Measurements from ENCODE around the gene MAPK12. TPM values are rescaled to one million over a fixed set of nuclear protein-coding genes. Genes with fewer than 3 reads are reported as not detected.

Gene MAPK12
- total RNA-seq, 2 donors from 2014 or later: 3.9 to 4.6 TPM

DNA sequence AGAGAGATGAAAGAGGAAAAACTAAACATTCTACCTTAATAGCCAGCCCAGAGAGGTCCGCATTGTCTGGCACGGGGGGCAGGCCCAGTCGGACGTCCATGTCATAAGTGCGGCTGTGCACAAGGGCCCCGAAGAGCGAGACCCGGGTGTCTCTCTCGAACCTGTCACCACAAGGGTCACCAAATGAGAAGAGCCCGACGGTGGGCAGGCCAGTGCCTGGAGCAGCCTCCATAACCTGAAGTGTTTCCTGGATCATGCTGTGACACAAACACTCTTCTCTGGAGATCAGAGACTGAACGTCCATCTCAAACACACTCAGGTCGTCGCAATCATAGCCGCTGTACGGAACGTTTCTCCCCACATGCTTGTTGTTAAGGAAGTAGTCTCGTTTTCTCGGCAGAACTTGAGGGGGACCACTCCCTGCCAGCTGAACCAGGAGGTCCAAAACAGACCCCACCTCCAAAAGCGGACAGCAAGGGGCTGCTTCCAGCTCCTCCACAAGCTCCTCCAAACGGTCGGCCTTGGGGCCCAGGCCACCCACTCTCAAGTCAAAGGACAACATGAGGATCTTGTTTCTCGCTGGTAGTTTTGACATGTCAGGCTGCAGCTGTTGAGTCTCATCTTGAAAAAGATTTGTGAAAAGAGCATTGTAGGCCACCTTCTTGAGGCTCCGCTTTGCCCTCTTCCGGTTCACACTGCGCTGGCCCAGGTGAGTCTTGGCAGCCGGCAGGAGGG, 17.6 kb downstream of the MAPK12 start:
- DNase-seq (no peak), ATAC-seq (peak; percentile 24)
- TF ChIP-seq, protein P1, sequence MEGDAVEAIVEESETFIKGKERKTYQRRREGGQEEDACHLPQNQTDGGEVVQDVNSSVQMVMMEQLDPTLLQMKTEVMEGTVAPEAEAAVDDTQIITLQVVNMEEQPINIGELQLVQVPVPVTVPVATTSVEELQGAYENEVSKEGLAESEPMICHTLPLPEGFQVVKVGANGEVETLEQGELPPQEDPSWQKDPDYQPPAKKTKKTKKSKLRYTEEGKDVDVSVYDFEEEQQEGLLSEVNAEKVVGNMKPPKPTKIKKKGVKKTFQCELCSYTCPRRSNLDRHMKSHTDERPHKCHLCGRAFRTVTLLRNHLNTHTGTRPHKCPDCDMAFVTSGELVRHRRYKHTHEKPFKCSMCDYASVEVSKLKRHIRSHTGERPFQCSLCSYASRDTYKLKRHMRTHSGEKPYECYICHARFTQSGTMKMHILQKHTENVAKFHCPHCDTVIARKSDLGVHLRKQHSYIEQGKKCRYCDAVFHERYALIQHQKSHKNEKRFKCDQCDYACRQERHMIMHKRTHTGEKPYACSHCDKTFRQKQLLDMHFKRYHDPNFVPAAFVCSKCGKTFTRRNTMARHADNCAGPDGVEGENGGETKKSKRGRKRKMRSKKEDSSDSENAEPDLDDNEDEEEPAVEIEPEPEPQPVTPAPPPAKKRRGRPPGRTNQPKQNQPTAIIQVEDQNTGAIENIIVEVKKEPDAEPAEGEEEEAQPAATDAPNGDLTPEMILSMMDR (IDR thresholded peaks at IDR 0.05): no peak
- no peak for TF ChIP-seq POLR2A (IDR thresholded peaks at IDR 0.05)
- 11 to 12% methylated on average over 19 to 27 of the region's 27 CpGs for WGBS, 2 donors
- peak overlapping the region; percentile 39 to 93 for H3K4me3 ChIP-seq
- H3K36me3 ChIP-seq (replicated peaks in 1 of 2; ENCODE audit: insufficient read depth in 1 of 2, low read depth in 2 of 2): no peaks in the 10 kb centered on the region
- no peaks in the 10 kb centered on the region for H3K9me3 ChIP-seq
- H3K4me1 ChIP-seq: peaks cover 39% of the 10 kb centered on the region
- H3K27me3 ChIP-seq: no peaks in the 10 kb centered on the region
- intact Hi-C loops (cut with DNase I): loop anchor here (10.0 kb wide), 1 partner anchor 261 kb away; the partner anchor contains the start of genes LMF2 and NCAPH2
- H3K27ac ChIP-seq: peak overlapping the region in 3 of 4 donors; percentile 75 to 97 (median 96)

DNA sequence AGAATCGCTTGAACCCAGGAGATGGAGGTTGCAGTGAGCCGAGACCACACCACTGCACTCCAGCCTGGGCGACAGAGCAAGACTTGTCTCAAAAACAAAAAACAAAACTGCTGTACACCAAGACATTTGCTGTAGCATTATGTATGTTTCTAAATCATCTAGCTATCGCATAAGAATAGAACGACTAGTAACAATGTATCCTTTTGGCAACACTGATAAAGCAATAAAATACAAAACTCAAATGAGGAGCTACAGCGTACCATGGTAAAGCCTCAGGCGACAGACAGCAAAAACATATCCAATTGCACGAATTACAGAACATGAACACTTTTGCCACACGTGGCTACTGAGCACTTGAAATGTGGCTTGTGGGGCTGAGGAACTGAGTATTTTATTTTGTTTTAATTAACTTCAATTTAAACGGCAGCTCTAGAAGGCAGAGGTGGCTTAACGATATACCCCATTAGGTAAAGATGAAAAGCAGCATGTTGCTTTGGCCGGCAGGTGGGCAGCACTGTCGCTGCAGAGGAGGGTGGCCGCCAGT, 19.0 kb downstream of the MAPK12 start:
- Histone ChIP-seq H3K36me3 (replicated peaks in 1 of 2; ENCODE audit: insufficient read depth in 1 of 2, low read depth in 2 of 2) (no peaks in the 10 kb centered on the region), H3K27ac (no peak overlapping the region), H3K4me1 (peaks cover 39% of the 10 kb centered on the region), H3K9me3 (no peaks in the 10 kb centered on the region), H3K4me3 (peak overlapping the region in 1 of 2 donors; percentile 93), H3K27me3 (no peaks in the 10 kb centered on the region)
- WGBS, 2 donors: 50% methylated on average over 13 to 14 of the region's 14 CpGs
- ATAC-seq (no peak), DNase-seq (no peak)
- TF ChIP-seq POLR2A (IDR thresholded peaks at IDR 0.05): no peak
- TF ChIP-seq, protein P1 (IDR thresholded peaks at IDR 0.05): no peak
- intact Hi-C loops (cut with DNase I): loop anchor here (10.0 kb wide), 1 partner anchor 262 kb away; the partner anchor contains the start of genes LMF2 and NCAPH2

DNA sequence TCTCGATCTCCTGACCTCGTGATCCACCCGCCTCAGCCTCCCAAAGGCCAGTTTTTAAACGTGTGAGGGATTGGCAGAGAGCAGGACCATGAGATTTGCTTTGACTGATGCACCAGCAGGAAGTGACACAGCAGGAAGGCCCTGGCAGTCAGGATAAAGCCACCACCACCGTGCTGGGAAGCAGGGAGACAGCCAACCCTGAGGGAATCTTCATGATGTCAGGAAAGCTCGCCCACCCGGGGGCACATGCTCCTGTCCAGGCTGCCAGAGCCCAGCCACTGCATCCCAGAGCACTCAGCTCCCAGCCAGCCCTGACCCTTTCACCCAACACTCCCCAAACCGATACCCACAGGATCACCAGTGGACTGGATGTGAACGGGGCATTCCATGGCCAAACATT, 22.7 kb downstream of the MAPK12 start:
- H3K27ac ChIP-seq: no peak overlapping the region
- no peaks in the 10 kb centered on the region for H3K27me3 ChIP-seq
- no peaks in the 10 kb centered on the region for H3K36me3 ChIP-seq (replicated peaks in 1 of 2; ENCODE audit: insufficient read depth in 1 of 2, low read depth in 2 of 2)
- H3K4me3 ChIP-seq: no peak overlapping the region
- no peaks in the 10 kb centered on the region for H3K9me3 ChIP-seq
- intact Hi-C loops (cut with DNase I): no loop called here
- no peak for ATAC-seq
- 81 to 86% methylated on average over 8 to 9 of the region's 9 CpGs for WGBS, 2 donors
- no peak for DNase-seq
- TF ChIP-seq, protein P1 (IDR thresholded peaks at IDR 0.05): no peak
- no peak for TF ChIP-seq POLR2A (IDR thresholded peaks at IDR 0.05)
- H3K4me1 ChIP-seq: peaks cover 28% of the 10 kb centered on the region

DNA sequence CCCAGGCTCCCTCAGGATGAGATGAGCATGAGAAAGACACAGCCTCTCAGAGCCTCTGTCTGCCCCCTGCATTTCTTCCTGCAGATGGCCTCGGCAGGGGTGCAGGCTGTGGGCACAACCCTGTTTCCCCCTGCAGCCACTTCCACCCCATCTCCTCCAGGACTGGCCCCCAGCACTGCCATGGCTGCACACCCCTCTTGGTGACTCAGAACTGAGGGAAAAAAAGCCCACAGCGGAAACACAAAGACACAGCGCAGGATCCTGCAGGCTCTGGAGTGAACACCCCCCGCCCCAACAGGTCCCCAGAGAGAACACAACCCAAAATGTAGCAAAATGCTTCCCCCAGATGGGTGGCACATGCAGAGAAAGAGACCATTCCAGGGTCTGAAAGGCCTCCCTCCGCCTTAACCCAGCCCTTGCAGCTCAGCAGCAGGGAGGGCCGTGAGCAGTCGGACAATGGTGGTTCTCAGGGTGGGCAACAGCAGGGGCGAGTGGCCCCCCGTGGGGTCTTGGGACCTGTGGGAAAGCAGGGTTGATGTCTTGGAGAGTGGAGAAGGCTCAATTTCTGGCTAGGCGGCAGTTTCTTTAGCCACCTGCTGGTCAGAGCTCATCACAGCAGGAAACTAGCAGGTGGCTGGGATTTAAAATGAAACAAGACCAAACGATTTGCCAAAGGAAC, 24.6 kb downstream of the MAPK12 start:
- ATAC-seq: no peak
- DNase-seq: no peak
- no peaks in the 10 kb centered on the region for H3K9me3 ChIP-seq
- no peaks in the 10 kb centered on the region for H3K36me3 ChIP-seq (replicated peaks in 1 of 2; ENCODE audit: insufficient read depth in 1 of 2, low read depth in 2 of 2)
- H3K27me3 ChIP-seq: no peaks in the 10 kb centered on the region
- intact Hi-C loops (cut with DNase I): no loop called here
- no peak overlapping the region for H3K27ac ChIP-seq
- TF ChIP-seq POLR2A (IDR thresholded peaks at IDR 0.05): no peak
- TF ChIP-seq, protein P1 (IDR thresholded peaks at IDR 0.05): peak in 5 of 7 experiments; percentile 12 to 27 (median 20)
- H3K4me1 ChIP-seq: peaks cover 15% of the 10 kb centered on the region
- H3K4me3 ChIP-seq: no peak overlapping the region
- WGBS, 2 donors: 73 to 96% methylated on average over 7 to 11 of the region's 11 CpGs
